SIG-M5 (cell line): ENCODE results near the gene ETFB.

Experiments
- DNase-seq: peaks from one replicate; lab custom pipeline; 2025; lab: John Stamatoyannopoulos, UW

ETFB gene

DNA sequence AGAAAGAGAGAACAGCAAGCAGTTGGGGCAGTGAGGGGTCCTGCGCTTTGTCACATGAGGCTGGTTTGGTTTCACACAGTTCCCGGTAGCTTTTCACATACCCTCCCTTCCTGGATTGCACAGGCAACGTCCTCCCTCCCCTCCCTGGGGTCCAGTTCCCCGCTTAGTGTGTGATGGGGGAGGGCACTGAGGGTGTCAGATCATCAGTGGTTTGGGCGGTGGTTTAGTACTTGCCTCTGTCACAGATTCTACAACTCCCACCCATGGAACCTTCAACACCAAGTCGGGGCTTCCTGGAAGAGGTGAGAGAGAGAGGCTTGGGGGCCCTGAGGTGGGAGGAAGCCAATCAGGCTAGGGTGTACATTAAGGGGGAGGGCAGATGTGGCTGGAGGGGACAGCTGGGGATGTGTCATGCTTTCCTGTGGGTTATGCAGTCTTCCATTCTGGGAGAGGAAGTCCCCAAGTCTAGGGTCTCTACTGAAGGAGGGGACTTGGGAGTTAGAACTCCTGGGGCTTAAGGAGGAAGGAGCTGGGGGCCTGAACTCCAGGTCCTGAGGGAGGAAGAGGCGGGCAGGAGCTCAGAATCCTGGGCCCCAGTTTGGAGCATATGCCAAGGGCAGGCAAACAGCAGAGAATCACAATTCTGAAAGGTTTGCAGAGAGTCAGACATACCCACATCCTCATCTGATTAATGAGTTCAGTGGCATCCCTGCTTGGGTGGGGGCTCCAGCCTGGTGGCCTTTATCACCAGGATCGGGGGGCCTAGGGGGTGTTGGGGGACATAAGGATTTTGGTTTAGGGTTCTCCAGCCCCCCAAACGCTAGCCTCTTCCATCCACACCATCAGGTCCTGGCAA is 6.7 kb upstream of the ETFB start, which contains the start of gene NKG7:
Gene NKG7, minus strand, starts transcription at position 6 of the 856 bp plus-strand sequence. CDS start 119 bp downstream, outside the sequence.
- DNase-seq = peak; percentile 64

DNA sequence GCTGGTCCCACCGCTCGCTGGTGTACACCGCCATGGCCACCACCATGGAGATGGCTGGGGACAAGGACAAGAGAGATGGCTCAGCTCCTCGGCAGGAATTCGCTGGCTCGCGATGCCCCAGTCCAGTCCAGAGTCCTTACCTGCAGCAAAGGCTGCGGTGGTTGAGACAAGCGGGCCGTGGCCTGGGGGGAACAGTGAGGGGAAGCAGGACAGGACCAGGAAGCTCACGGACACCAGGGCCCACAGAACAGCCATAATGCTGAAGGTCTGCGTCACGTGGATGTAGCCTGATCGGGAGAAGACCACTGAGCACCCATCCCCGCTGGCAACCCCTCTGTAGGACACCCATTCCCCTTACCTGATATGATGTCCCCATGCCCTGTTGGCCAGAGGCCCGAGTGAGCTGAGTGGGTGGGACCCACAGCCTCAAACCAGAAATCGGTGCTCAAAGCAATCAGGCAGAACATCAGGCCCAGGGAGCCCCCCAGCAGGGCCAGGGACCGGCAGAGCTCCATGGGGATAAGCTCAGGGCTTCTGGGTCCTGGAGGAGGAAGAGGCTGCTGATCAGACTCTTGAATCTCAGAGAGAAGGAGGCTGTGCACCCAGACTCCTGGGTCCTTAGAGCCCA is 5.9 kb upstream of the ETFB start:
- DNase-seq = no peak

DNA sequence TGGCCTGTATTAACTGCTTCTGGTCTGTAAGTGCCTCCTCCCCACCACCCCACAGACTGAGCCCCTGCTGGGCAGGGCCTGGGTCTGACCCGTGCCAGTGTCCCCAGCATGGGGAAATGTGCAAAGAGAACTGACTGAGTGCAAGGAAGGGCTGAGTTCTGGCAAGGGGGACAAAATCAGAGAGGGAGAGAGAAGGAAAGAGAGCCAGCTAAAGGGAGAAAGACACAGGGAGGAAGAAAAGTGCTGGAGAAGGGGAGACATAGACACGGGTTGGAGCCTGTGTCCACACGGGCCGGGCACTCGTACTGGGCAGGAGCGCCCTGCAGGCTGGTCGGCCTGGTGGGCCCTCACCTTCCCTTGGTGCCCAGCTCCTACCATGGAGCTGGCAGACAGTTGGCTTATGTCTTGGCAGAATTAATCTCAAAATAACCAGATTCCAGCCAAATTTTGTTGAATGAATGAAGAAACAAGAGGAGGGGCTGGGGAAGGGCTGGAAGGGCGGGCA is 5.0 kb upstream of the ETFB start:
- no peak for DNase-seq

DNA sequence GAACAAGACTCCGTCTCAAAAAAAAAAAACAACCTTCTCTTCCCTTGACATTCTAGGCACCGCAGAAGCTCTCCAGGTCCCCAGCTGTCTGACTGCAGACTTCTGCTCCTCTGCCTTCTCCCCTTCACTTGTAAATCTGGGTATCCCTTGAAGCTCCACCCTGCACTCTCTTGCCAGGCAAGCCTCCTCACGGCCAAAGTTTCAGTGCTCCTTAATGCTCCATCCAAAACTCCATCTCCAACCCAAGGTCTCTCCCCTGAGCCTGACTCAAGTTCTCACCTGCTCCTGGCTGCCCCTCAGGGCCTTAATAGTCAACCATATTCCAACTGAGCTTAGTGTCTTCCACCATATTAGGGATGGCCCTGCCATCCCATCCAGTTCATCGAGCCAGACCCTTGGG is 4.0 kb upstream of the ETFB start:
- DNase-seq = no peak

DNA sequence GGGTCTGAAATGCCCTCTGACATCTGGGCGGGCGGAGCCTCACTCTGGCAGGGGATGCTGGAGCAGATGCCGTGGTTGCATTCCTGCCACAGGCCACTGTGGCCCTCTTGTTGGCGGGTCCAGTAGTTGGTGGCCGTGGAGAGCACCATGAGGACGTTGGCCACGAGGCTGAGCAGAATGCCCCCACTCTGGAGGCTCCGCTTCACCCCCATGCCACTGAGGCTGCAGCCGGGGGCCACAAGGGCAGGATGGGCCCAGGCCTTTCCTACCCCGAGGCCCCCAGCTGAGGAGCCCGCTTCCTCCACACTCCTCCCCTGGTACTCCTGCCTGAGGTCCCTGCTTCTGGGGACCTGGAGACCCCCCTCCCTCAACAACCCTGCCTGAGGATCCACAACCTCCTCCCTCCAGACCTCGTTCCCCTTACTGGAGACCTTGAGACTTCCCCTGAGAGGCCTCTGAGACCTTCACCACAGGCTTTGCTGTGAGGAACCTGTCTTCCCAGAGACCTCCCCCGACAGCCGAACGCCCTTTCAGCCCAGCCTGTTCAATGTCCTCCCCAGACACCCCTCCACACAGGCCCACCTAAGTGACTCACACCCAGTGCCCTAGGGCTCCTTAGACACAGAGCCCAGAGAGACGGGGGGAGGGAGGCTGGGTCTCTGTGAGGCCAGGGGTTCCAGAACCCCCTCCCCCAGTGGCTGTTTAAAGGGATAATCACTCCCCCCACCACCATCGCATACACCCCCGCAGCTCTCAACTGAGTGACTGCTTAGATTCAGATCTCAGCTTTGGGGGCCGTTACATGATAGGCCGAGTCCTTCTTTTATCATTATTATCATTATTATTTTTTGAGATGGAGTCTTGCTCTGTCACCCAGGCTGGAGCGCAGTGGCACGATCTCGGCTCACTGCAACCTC is 2.4 kb upstream of the ETFB start, which contains the start of gene CLDND2:
Gene CLDND2, minus strand, starts transcription at position 638 of the 917 bp plus-strand sequence. Its CDS starts 426 bp downstream, at position 212.
- no peak for DNase-seq

DNA sequence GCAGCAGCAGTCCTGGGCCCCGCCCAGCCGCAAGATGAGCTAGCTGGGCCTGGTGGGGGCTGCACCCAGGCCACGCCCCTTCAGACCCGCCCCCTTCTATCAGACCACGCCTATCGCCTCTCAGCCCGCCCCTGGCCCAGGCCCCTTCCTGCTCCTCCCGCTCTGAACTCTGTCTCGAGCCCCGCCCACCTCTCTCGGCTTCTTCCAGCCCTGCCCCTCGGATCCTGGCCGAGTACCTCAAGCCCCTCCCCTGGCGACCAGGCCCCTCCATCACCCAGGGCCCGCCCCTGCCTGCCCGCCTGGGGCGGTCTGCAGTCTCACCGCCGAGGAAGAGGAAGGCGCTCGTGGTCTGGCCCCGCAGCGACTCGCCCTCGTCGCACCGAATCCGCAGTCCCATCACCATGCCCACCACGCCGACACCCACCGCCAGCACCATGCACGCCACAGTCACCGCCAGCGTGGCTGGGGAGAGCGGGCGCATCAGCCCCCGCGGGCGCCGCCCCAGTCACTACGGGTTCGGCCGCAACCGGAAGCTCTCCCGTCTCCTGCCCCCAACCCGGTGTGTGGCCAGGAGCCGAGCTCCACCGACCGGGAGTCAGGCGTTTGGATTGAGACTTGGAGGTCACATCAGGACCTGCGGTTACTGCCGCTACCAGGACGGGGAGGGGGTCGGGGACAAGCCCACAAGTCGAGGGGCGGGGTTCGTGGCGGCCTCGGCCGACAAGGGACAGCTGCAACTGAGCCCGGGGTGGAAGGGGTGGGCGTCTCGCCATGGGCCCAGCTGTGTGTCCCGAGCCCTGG is 1.6 kb upstream of the ETFB start:
- DNase-seq = peak; percentile 76

DNA sequence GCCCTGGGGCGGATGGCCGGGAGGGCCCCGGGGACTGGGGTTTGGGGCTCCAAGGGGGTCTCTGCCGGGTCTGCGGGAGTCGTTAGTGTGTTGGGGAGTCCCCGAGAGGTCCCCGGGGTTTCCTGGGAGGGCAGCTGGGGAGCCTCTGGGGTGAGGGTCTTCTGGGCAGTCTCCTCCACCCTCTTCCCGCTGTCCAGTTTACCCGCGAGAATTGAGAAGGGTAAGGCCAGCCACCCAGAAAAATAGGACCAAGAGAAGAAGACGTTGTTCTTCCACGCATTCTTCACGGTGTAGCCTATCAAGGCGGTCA is 1.0 kb upstream of the ETFB start:
- no peak for DNase-seq

DNA sequence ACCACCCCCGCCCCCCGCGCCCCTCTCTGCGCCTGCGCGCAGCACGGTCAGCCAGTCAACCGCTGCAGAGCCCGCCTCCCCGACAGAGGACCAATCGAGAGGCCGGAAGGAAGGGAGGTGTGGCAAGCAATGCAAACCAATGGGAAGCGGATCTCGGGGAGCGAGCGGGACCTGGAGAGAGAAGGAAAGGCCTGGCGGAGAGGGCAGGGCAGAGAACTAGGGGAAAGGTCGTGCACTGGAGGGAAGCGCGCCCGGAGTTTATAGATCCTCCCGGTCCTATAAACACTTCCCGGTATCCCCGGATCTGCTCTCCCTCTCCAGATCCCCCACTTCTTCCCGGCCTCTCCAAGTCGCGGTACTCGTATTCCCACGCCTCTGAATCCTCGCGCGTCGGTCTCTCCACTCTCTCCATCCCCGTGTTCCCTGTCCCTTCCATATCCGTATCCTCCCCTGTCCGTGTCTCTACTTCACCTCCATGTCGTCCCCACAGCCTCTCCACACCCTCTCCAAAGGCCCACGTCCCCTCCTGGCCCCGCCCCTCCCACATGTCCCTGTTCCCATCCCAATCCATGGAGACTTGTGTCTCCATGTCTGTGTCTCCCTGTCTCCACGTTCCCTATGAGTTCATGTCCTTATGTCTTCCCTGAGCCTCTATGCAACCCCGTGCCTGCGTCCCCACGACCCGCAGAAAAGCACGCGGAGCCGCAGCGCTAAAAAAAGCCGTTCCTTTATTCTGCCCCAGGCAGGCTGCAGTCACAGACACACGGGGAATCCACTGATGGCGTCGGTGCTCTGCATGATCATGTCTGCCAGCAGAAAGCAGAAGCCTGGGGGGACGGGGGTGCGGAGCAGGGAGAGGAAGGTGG is 434 bp upstream of the ETFB start:
- DNase-seq = peak; percentile 60

DNA sequence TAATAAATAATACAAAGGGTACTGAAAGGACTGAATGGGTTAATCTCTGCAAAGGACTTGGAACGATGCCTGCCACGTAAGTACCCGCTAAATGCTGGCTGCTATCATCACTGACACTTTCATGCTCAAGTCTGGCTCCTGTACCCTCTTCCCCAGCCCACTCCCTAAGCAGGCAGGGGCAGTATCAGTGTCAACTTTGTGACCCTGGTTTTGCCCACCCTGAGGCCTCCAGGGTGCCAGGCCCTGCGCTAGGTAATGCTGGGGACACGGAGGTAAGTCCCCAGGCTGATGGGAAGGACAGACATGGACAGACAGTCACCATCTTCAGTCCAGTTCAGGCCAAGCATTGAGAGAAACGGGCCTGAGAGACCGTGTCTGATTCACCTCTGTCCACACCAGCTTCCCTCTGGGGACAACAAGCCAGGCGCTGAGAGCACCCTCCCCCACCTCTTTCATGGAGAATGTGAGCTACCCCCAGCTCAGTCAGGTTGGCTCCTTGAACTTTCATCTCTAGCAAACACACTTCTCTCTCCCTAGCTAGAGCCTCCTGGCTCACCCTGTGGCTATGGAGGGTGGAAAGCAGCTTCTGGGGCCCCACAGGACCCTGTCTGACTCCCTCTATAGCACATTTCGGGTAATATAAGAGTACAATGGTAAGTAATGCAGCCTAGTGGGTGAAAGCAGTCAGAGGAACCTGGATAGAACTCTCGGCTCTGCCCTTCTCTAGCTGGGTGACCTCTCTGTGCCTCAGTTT is 800 bp downstream of the ETFB start:
- no peak for DNase-seq

DNA sequence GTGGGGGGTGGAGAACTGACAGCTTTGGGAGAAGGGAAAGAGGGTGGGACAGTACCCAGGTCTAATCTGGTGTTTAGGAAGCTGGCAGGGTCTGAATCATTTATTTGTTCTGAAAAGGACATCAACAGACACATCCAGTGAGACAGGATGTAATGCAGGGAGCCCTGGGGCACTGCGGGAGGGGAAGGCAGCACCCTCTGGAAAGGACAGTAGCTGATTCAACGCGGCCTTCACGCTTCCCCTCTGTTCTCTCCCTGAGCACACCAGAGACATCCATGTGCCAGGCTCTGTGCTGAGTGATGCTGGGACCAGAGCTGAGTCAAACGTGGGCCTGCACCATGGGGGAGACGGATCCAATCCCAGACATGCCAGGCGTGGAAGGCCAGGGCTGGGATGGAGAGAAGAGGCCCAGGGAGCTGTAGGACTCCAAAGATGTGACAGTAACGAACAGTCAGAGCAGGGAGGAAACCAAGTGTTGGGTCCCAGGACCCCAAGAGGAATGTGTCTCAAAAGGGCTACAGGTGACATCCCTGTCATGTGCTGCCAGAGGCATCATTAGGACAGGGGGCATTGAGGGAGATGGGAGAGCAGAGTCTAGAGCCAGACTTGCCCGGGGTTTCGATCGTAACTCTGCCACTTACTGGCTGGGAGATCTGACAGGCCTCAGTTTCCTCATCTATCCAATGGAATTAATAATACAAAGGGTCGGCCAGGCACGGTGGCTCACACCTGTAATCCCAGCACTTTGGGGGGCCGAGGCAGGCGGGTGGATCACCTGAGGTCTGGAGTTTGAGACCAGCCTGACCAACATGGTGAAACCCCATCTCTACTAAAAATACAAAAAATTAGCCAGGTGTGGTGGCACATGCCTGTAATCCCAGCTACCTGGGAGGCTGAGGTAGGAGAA is 1.7 kb downstream of the ETFB start:
- no peak for DNase-seq

DNA sequence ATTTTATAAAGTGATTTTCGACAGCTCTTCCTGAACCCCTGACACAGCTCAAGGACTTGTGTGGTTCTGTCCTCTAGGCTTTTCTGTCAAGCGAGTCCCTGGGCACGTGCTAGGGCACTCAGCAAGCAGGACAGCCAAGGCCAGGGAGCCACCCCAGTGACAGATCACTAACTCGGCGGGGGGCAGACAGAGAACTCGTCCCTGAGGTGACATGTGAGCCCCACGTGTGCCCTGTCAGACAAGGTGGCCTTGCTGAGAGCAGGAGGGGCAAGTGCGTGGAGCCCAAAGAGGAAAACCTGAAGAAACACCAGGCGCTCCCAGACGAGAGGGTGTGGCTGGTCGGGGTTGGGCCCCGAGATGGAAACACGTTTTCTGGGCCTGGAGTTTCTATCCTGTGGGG is 4.9 kb downstream of the ETFB start:
- DNase-seq = no peak

DNA sequence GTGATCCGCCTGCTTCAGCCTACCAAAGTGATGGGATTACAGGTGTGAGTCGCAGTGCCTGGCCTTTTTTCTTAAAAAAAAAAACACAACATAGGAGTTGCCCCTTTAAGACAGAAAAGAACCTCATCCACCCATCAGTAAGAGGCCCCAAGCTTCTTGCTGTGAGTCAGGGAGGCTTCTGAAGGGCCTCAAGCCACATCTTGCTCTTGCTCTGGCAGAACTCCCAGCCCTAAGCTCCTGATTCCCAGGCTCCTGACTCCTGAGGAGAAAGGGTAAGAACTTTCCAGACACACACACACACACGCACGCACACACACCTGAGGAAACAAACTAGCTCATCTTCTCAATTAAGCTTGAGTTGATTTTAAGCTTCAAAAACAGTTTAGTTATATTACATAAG is 6.9 kb downstream of the ETFB start:
- no peak for DNase-seq

DNA sequence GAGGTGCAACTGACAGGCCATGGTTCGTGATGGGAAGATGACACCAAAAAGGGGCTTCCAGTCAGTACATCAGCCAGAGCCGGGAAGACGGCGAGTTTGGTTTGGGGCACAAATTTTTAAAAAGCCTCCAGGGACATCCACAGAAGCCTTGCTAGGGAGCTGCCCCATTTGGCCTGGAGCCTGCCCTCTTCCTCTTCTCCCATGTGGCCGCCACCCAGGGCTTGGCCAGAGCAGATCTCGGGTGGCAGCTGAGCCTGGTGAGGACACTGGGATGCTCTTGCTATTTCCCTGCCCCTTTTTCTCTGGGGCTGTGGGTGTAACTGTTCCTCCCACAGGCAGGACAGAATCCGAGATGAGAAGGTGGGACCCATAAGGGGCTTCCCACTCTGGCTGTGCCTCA is 8.2 kb downstream of the ETFB start:
- DNase-seq = no peak

DNA sequence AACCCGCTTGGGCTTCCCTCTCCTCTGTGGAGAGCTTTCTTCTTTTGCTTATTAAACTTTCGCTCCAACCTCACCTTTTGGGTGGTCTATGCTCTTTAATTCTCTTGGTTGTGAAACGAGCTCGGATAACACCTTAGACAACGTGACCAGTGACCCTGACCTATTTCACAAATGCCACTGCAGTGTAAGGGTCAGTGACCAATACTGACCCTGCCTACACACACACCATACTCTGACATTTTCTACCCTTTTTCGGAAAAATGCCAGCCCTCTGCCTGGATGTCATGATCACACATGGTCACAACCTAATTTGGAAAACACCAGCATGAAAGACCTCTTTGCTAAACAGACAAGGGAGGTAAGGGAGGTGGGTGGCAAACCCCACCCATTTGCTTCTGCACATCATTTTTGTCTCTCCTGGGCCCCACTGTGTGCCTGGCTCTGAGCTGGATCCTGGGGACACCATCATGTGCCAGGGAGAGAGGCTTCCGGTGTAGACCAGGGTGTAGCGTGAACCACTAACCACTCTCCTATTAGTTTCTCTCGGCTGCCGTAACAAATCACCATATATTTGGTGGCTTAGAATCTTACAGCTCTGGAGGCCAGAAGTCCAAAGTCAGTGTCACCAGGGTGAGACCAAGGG is 9.9 kb downstream of the ETFB start:
- no peak for DNase-seq

DNA sequence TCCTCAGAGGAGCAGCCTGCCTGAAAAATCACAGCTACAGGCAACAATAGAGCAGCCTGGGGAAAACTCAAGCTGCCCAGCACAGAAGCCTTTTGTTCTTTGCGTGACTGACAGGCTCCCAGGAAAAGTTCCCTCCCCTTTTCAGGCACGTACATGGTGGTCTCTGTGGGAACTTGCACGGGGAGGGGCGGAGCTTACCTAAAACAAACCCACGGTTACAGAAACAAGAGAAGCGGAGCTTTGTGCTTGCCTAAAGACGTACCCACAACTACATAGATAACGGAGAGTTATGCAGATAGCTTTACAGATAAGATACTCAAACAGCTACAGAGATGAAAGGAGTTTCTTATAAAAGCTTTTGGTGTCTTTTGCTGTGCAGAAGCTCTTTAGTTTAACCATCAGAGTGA is 11.4 kb downstream of the ETFB start:
- no peak for DNase-seq

DNA sequence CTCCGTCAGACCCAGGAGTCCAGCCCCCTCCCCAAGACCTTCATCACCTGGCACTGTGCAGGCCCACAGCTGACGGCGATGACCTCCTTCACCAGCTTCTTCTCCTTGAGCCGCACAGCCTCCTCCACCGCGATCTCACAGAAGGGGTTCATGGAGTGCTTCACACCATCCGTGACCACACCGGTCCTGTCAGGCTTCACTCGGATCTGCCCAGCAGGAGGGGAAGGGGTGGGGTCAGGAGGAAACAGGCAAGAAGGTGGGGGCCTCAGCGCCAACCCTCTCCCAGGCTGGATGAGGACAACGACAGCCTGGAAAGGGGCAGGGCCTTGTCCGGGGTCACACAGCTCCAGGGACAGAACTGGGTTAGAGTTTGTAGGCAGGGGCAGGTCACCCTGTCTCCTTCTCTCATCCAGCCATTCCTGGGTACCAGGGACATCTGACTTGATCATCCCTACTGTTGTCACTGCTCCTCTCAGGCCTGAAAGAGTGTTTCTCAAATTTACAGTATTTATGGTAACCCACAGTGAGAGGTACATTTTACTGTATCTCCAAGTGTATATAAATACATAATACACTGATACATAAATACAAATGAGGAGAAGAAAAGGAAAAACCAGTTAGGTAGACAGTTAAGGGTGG is 12.0 kb downstream of the ETFB start:
- DNase-seq = no peak

DNA sequence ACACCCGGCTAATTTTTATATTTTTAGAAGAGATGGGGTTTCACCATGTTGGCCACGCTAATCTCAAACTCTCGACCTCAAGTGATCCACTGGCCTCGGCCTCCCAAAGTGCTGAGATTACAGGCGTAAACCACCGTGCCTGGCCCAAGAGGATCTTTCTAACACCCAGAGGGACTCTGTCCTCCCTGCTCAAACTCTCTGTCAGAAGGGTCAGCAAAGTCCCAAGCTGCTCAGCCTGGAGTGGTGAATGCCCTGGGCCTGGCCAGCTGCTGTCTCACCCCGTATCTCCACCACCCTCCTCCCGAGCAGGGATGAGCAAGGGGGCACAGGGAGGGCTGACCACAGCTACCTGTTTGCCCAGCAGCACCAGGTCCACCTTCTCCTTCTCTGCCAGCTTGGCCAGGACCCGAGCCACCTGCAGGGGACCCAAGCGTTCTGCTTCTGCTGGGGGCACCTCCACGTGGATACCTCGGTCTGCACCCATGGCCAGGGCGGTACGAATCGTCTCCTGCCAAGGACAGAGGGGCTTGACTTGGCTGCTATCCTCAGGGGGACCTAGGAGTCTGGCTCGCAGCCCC is 13.3 kb downstream of the ETFB start:
- no peak for DNase-seq
